ENCODE results near the gene RPL13.

The RPL13 gene

DNA sequence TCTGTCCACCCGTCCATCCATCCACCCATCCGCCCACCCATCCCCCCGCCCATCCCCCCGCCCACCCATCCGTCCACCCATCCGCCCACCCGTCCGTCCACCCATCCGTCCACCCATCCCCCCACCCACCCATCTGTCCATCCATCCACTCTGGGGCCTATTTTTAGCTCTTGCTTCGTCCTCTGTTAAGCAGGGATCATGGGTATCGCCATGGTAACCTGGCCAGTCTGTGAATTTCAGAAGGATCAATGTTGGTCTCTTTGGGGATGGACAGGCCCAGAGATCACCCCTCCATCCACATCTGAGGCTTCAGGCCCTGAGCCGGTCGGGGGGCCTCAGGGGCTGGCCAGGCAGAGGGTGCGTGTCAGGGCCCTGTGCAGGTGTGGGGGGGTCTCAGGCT, 37.7 kb downstream of the RPL13 start:
- TF ChIP-seq GLIS3 (CRISPR knock-in tag; IDR thresholded peaks at IDR 0.05) (no peak), ARNTL (CRISPR knock-in tag; IDR thresholded peaks at IDR 0.05; ENCODE audit: borderline replicate concordance, low read depth) (no peak), OSR1 (CRISPR knock-in tag; IDR thresholded peaks at IDR 0.05) (no peak)
- no peak for ATAC-seq

DNA sequence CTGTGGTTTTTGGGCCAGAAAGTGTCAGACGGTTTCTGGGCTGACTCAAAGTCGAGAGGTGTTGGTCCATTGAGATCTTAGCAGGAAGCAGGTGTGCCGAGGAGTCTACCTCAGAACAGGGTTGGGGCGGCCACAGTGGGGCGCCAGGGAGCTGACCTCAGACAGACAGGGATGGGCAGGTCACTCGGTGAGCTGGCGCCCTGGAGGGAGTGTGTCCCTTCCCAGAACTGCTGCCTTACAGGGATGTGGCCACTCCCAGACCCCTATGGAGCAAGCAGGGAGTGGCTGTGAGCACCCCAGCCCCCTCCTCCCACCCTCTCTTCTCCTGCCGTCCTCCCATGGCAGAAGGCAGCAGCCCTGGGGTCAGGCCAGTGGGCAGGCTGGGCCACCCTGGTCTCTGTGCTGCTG, 39.0 kb downstream of the RPL13 start:
- ATAC-seq = peak; percentile 38

DNA sequence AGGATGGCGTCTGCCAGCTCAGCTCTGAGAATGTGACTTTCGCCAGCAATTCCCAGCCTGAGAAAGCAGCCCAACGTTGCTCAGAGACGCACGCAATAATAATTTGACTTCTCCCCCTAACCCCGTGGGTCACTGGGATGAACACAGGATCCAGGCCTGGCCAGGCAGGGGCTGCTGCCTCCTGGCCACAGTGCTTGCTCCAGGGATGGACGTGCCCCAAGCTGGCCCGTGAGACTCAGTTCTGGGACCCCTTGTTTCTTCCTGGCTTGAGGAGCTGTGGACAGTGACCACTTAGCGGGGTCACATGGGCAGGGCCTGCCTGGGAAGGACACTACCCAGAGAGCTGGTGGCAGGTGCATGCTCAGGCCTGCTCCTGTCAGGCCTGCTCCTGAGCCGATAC, 39.4 kb downstream of the RPL13 start:
- TF ChIP-seq CSDC2 (CRISPR knock-in tag; IDR thresholded peaks at IDR 0.05) (no peak), TCF4 (CRISPR knock-in tag; IDR thresholded peaks at IDR 0.05; ENCODE audit: borderline replicate concordance) (no peak), ISL1 (CRISPR knock-in tag; IDR thresholded peaks at IDR 0.05) (no peak), ARNTL (CRISPR knock-in tag; IDR thresholded peaks at IDR 0.05; ENCODE audit: borderline replicate concordance, low read depth) (no peak), ZFP30 (CRISPR knock-in tag; IDR thresholded peaks at IDR 0.05) (no peak), ZNF70 (CRISPR knock-in tag; IDR thresholded peaks at IDR 0.05) (no peak), ZNF8 (CRISPR knock-in tag; IDR thresholded peaks at IDR 0.05) (no peak), ZNF565 (CRISPR knock-in tag; conservative IDR thresholded peaks at IDR 0.05; ENCODE audit: low read depth) (no peak), BACH2 (CRISPR knock-in tag; IDR thresholded peaks at IDR 0.05; ENCODE audit: borderline replicate concordance) (no peak)
- TF ChIP-seq, protein P1, sequence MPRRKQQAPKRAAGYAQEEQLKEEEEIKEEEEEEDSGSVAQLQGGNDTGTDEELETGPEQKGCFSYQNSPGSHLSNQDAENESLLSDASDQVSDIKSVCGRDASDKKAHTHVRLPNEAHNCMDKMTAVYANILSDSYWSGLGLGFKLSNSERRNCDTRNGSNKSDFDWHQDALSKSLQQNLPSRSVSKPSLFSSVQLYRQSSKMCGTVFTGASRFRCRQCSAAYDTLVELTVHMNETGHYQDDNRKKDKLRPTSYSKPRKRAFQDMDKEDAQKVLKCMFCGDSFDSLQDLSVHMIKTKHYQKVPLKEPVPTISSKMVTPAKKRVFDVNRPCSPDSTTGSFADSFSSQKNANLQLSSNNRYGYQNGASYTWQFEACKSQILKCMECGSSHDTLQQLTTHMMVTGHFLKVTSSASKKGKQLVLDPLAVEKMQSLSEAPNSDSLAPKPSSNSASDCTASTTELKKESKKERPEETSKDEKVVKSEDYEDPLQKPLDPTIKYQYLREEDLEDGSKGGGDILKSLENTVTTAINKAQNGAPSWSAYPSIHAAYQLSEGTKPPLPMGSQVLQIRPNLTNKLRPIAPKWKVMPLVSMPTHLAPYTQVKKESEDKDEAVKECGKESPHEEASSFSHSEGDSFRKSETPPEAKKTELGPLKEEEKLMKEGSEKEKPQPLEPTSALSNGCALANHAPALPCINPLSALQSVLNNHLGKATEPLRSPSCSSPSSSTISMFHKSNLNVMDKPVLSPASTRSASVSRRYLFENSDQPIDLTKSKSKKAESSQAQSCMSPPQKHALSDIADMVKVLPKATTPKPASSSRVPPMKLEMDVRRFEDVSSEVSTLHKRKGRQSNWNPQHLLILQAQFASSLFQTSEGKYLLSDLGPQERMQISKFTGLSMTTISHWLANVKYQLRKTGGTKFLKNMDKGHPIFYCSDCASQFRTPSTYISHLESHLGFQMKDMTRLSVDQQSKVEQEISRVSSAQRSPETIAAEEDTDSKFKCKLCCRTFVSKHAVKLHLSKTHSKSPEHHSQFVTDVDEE (CRISPR knock-in tag; IDR thresholded peaks at IDR 0.05) = no peak
- TF ChIP-seq, protein P2, sequence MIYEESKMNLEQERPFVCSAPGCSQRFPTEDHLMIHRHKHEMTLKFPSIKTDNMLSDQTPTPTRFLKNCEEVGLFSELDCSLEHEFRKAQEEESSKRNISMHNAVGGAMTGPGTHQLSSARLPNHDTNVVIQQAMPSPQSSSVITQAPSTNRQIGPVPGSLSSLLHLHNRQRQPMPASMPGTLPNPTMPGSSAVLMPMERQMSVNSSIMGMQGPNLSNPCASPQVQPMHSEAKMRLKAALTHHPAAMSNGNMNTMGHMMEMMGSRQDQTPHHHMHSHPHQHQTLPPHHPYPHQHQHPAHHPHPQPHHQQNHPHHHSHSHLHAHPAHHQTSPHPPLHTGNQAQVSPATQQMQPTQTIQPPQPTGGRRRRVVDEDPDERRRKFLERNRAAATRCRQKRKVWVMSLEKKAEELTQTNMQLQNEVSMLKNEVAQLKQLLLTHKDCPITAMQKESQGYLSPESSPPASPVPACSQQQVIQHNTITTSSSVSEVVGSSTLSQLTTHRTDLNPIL (CRISPR knock-in tag; IDR thresholded peaks at IDR 0.05; ENCODE audit: low read depth) = no peak
- TF ChIP-seq, protein P3, sequence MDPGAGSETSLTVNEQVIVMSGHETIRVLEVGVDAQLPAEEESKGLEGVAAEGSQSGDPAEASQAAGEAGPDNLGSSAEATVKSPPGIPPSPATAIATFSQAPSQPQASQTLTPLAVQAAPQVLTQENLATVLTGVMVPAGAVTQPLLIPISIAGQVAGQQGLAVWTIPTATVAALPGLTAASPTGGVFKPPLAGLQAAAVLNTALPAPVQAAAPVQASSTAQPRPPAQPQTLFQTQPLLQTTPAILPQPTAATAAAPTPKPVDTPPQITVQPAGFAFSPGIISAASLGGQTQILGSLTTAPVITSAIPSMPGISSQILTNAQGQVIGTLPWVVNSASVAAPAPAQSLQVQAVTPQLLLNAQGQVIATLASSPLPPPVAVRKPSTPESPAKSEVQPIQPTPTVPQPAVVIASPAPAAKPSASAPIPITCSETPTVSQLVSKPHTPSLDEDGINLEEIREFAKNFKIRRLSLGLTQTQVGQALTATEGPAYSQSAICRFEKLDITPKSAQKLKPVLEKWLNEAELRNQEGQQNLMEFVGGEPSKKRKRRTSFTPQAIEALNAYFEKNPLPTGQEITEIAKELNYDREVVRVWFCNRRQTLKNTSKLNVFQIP (CRISPR knock-in tag; IDR thresholded peaks at IDR 0.05; ENCODE audit: borderline replicate concordance, low read depth) = no peak
- ATAC-seq = no peak

More for the DNA sequence above, 39.0 kb downstream of the RPL13 start:
- TF ChIP-seq ZFP30 (CRISPR knock-in tag; IDR thresholded peaks at IDR 0.05) (no peak), RARB (CRISPR knock-in tag; IDR thresholded peaks at IDR 0.05) (no peak), ZNF70 (CRISPR knock-in tag; IDR thresholded peaks at IDR 0.05) (no peak), ZFP3 (CRISPR knock-in tag; IDR thresholded peaks at IDR 0.05) (no peak), ZNF8 (CRISPR knock-in tag; IDR thresholded peaks at IDR 0.05) (no peak), OSR1 (CRISPR knock-in tag; IDR thresholded peaks at IDR 0.05) (no peak), ARNTL (CRISPR knock-in tag; IDR thresholded peaks at IDR 0.05; ENCODE audit: borderline replicate concordance, low read depth) (no peak), ZNF565 (CRISPR knock-in tag; conservative IDR thresholded peaks at IDR 0.05; ENCODE audit: low read depth) (no peak), GLIS3 (CRISPR knock-in tag; IDR thresholded peaks at IDR 0.05) (no peak)
- TF ChIP-seq, protein P4, sequence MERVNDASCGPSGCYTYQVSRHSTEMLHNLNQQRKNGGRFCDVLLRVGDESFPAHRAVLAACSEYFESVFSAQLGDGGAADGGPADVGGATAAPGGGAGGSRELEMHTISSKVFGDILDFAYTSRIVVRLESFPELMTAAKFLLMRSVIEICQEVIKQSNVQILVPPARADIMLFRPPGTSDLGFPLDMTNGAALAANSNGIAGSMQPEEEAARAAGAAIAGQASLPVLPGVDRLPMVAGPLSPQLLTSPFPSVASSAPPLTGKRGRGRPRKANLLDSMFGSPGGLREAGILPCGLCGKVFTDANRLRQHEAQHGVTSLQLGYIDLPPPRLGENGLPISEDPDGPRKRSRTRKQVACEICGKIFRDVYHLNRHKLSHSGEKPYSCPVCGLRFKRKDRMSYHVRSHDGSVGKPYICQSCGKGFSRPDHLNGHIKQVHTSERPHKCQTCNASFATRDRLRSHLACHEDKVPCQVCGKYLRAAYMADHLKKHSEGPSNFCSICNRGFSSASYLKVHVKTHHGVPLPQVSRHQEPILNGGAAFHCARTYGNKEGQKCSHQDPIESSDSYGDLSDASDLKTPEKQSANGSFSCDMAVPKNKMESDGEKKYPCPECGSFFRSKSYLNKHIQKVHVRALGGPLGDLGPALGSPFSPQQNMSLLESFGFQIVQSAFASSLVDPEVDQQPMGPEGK (CRISPR knock-in tag; IDR thresholded peaks at IDR 0.05; ENCODE audit: borderline replicate concordance) = no peak
- TF ChIP-seq, protein P3 (CRISPR knock-in tag; IDR thresholded peaks at IDR 0.05; ENCODE audit: borderline replicate concordance, low read depth) = no peak
- TF ChIP-seq, protein P1 (CRISPR knock-in tag; IDR thresholded peaks at IDR 0.05) = no peak

Data from SK-N-SH treated with all-trans-retinoic acid at 6 μM for 48 hours (cell line).